HG03196 (cell line): ENCODE data around the gene STC2.
"Not testable (repeated sequence)": the region's sequence is repeated elsewhere in the genome, so short reads cannot be mapped to it uniquely, and the experiment has no call there.

Experiments
- ATAC-seq: cut with Tn5 transposase; IDR thresholded peaks from one replicate; pipeline ENCODE4 v1.9.1; 2021; ENCODE audit not compliant: unreplicated experiment

The STC2 gene, protein sequence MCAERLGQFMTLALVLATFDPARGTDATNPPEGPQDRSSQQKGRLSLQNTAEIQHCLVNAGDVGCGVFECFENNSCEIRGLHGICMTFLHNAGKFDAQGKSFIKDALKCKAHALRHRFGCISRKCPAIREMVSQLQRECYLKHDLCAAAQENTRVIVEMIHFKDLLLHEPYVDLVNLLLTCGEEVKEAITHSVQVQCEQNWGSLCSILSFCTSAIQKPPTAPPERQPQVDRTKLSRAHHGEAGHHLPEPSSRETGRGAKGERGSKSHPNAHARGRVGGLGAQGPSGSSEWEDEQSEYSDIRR

GRCh38 chr5:173327948-173328843 lies at the start of gene STC2:
Gene STC2, minus strand, starts transcription at chr5:173328414. Its CDS starts 221 bp downstream, at chr5:173328193.
- ATAC-seq, result peak; percentile 52

DNA sequence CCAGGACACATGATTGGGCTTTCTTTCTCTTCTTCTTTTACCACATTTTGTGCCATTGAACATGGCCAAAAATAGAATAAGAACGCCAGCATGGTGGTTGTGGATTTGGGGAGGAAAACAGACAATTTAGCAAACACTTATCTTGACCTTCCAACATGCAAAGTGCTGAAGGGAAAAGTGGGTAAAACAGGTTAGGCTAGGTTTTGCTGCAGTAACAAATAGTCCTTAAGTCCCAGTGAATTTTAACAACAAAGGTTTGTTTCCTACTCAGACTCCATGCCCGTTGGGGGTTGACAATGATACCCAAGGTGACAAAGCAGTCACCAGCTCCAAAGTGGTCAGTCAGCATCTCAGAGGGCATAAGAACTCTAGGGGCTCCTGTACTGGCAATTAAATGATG lies 43.2 kb upstream of the STC2 start:
- ATAC-seq, result no peak

GRCh38 chr5:173363406-173363805 lies 35.2 kb upstream of the STC2 start:
- not testable (repeated sequence) for ATAC-seq

DNA sequence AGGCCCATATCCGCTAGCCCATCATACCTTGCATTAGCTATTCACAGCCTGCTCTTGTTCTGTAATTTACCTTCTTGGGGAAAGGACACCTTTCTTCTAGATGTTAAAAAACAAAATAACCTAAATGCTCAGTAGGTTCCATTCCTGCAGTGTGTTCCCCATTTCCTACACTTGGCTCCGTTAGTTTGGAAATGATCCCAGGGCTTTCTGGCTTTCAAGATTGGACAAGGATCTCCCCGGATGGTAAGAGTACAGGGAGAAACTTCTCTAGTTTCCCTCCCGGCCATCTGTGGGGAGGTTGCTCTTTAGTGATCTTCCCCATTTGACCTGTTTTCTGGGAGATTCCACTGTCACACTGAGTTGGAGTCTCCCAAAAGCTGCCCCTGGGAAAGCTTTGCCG lies 27.3 kb upstream of the STC2 start:
- no peak for ATAC-seq

DNA sequence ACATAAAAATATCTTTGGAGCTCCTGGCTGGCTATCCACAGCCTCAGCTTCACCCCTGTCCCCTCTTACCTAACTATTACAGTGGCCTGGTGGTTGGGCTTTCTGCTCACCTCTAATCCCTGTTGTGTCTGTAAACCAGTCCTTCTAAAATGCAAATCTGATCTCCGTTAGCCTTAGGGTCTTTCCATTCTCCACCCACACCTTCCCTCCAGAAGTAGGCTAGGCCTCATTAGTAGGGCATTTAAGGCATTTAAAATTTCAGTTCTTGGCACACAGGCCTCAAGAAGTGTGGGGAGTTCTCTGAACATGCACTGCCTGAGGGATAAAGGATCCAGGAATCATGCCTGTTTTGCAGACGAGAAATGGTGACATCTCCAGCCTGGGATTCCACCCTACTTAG lies 26.4 kb upstream of the STC2 start:
- no peak for ATAC-seq

DNA sequence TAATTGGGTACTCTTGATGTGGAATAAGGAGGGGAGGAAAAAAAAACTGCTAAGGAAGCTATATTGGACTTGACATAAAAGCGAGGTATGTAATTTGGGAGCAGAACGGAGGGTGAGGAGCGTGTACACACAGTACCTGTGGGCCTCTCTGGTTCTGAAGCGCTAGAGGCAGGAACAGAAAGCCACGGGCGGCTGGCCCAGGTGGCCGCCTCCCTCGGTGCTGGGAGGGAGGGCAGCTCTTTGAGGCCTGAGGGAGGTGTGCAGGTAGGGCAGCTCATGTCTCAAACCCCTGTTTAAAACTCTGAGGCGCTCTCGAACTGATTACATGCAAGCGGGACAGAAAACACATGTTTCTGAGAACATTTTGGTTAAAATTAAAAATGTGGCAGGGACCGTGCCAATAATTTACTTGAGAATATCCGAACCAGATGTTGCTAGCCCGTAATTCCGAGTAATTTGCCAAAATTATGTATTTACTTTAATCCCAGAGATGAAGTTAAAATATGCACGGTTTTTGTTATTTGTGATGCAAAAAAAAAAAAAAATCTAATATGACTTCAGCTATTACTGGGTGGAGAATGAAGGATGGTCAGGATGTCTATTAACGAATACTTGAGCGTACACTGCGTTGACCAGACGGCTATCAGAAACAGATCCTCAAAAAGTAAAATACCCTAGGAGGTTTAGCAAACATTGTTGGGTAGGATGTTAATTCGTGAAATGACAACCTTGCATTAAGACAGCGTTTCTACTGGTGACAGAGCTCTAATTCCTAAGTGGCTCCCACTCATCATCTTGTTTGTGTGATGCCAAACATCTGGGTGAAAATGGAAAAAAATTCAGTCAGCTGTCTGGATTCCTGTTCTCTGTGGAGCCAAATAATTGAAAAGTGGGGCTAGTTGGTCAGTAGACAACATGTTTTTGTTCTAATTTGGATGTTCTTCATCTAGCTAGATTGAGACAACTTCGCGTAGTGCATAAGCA lies 24.4 kb upstream of the STC2 start:
- no peak for ATAC-seq

DNA sequence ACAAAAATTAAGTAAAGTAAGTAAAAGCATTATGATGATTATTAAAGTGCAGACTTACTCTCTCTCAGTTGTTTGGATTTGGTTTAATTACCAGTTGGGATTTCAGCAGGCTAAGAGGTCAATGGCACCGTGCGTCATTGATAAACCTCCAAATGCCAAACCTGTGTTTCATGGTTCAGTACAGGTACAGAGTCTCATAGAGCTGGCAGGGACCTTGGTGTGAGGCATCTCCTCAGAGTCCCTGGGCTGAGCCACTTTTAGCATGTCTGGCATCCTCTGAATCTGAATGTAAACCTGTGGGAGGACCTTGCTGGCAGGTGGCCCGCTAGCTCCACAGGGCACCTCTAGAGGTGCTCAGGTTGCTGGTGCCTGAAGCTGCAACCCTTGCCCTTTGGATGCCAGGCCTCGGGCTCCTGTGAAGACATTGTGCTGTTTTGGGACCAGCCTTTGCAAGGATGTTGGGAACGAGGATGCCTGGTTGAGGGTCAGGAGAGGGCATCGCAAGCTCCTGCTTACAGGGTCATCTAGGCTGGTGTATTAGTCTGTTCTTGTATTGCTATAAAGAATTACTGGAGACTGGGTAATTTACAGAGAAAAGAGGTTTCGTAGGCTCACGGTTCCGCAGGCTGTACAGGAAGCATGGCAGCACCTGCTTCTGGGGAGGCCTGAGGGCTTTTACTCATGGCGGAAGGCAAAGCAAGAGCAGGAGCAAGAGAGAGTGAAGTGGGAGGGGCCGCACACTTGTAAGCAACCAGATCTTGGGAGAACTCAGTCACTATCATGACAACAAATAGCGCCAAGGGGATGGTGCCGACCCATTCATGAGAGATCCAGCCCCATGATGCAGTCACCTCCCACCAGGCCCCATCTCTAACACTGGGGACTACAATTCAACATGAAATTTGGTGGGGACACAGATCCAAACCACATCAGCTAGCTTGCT lies 14.9 kb upstream of the STC2 start:
- no peak for ATAC-seq

GRCh38 chr5:173341961-173342430 lies 13.8 kb upstream of the STC2 start:
- no peak for ATAC-seq

DNA sequence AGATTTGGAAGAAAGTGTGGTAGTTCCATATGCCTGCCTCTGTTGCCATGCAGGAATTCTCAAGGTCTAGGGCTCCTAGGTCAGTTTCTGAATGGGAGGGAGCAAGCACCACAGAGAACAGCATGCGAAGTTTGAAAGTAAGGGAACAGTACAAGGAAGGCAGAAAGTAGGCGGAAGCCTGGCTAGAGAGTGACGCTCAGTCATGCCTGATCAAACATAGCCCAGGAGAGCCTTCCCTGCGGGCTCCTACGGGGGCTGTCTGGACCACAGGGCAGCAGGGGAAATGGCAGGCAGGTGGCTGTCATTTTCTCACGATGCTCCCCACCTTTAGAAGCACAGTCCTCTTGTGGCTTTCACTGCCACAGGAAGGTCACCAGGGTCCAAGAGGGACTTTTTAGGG lies 12.8 kb upstream of the STC2 start:
- no peak for ATAC-seq

- ATAC-seq, result no peak
Observed at GRCh38 chr5:173340451-173340850, 12.2 kb upstream of the STC2 start.

- ATAC-seq, result no peak
Observed at GRCh38 chr5:173339286-173339685, 11.1 kb upstream of the STC2 start.

DNA sequence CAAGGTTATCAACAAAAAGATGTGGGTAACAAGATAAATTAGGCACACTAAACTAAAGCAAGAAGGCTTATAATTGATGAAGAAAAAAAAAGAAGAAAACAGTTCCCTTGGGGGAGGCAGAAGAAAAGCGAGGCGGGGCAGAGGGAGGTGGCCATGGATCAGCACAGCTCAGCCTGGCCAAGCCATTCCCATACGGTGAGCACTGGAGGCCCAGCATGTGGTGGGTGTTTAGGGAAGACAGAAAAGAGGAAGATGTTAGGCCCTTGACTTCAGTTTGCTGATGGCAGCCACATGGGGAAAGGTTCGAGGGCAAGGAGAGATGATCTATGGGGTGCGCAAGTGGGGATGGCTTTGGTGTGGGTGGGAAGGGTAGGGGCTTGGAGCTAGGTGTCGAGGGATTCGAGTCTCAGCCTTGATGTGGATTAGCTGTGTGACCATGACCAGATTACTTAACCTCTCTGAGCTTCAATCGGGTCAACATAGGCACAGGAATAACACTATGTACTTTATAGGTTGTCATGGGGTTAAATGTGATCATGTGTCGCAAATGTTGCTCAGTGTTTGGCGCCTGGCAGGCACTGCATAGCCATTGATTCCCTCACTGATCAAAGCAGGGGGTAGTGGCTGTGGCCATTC lies 10.3 kb upstream of the STC2 start:
- ATAC-seq, result no peak

DNA sequence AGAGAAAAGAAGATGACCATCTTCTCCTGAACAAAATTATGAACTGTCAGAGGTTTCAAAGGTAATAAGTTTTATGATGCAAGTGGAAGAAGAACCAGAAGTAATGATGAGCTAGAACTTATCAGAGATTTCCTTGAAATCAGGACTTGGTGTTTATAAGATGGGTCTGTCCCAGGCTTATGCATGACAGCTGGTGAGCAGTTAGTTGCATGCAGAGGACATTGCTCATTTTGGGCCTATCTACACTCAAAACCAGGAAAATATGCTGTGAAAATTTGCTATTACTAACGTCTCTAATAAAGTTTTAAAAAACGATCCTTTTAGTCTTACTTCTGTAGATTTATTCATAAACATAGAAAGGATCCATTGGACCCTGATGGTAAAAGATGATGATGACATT lies 6.6 kb upstream of the STC2 start:
- ATAC-seq, result no peak

DNA sequence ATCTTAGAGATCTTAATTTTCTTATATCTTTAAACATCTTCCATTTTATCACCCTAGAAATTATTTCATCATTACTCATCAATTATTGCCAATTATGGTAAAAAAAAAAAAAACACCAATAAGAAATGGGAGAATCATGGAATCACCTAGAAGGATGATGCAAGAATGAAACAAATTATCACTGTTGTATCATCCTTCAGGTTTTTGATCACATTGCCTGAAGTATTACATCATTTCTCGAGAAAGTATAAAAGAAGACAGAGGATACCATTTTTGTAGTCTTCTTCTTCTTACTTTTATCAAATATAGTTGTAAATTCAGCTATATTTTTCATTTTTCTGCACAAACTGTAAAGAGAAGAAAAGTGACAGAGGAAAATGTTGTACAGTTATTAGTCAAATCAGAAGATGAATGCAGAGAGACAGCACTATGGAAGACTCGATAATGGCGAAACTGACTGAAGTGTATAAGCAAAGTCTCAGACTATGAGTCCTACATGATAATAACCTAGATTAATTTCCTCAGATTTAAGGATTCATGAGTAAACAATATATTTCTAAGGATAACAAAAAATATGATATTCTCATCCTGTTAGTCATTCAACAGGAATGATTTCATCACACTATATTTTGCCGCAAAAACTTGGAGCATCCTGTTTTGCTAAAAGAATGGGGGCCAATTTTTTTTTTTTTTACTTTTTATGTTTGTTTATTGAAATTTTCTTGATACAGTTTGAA lies 5.9 kb upstream of the STC2 start:
- ATAC-seq, result no peak

- ATAC-seq, result peak; percentile 48
Observed at GRCh38 chr5:173331956-173332479, 3.8 kb upstream of the STC2 start.

DNA sequence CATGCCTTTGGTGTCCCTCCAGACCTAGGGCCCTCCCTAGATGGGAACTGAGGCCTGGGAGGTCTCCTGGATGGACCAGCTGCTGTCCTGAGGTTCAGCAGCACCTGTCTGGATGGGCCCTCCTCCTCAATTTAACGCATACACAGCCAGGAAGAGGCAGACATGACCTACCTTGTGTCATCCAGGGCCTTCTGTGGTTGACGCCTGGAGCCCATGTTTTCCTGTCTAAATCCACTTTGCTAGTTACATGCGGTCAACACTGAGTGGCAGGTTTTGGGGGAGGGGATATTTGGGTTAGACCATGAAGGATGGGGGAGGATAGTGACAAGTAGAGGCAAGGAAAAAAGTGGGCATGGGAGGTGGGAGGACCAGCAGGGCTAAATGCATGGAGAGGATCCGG lies 3.1 kb upstream of the STC2 start:
- ATAC-seq, result no peak

GRCh38 chr5:173330338-173331206 lies 2.4 kb upstream of the STC2 start:
- ATAC-seq, result no peak
